Lower leg skin (tissue), 4 donors: ENCODE data around the gene PREX1. TPM values are rescaled to one million over a fixed set of nuclear protein-coding genes. Genes with fewer than 3 reads are reported as not detected.

ENCODE experiments used
- DNase-seq, 2 donors: peaks; one replicate each; pipeline ENCODE4 v3.0.0-alpha.2; 2019; ENCODE audit warnings: low spot score in 2 of 2
- H3K4me3 ChIP-seq: fragments of 200-600 bp; sonication (generic); 2 replicates; pipeline ENCODE4 v1.5.1; 2017; ENCODE audit warnings: mild to moderate bottlenecking, low read depth; ENCODE audit not compliant: poor library complexity, severe bottlenecking
- POLR2A ChIP-seq, 2 donors: fragments of 450-650 bp; IDR thresholded peaks; one replicate each; pipeline ENCODE4 v1.6.1; 2016 to 2017; ENCODE audit warnings: antibody characterized with exemption in 2 of 2, mild to moderate bottlenecking in 1 of 2, moderate library complexity in 1 of 2
- WGBS, 2 donors: methylation state at CpG; one replicate each; pipeline ENCODE4 v1.1.5; 2018; 5-methylcytosine and 5-hydroxymethylcytosine counted together
- intact Hi-C: fragments of 100-400 bp; cut with DNase I; formaldehyde crosslinking; loops from one replicate; pipeline ENCODE4 v1.15.0; 2023; ENCODE audit warnings: low total_unique reads
- total RNA-seq, 4 donors: library from RNA; depleted of rRNA; stranded (reverse); fragments of >200 nt; gene quantifications; one replicate each; pipeline ENCODE4 v1.1.0, GENCODE V29; 2016
- TF ChIP-seq, protein P1 (sequence below), 3 donors: fragments of 450-650 bp; IDR thresholded peaks; one replicate each; pipeline ENCODE4 v1.5.1; 2016; ENCODE audit warnings: antibody characterized with exemption in 3 of 3, mild to moderate bottlenecking in 3 of 3, moderate library complexity in 2 of 3

Gene PREX1
- total RNA-seq, 4 donors from 2014 or later: 5.4 to 18.6 (median 7.9) TPM

DNA sequence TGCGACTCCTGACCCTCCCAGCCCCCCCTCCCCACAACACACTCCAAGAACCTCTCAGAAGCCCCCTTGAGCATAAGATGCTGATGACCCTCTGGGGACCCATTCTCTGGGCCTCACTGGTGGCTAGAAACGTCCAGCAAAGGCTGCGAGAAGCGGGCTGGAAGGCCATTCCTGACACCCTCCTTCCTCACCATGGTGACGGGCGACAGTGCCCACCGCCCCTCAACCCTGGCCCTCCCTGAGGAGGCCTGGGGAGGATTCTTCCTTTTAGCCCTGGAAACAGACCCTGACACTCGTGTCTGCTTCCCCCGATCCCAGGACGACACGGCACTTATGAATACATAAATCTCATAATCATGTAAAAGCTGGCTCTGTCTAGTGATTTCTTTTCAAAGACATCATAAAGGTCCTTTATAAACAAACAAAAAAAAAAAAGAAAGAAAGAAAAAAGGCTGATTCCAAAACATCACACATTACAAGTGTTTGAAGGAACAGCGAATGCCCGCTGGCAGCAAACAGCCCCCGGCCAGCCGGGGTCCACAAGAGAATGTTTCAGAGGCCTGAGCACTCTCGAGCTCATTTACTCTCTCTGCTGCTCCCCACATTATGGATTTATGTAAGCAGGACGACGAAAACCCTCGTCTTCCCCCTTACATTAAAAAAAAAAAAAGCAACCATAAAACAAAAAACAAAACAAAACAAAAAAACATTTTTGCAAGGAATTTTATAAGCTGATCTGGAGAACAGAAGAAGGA is 40.7 kb downstream of the PREX1 start:
- DNase-seq: no peak
- no peak overlapping the region for H3K4me3 ChIP-seq
- intact Hi-C loops: no loop called here
- TF ChIP-seq POLR2A (IDR thresholded peaks at IDR 0.05): no peak
- TF ChIP-seq, protein P1, sequence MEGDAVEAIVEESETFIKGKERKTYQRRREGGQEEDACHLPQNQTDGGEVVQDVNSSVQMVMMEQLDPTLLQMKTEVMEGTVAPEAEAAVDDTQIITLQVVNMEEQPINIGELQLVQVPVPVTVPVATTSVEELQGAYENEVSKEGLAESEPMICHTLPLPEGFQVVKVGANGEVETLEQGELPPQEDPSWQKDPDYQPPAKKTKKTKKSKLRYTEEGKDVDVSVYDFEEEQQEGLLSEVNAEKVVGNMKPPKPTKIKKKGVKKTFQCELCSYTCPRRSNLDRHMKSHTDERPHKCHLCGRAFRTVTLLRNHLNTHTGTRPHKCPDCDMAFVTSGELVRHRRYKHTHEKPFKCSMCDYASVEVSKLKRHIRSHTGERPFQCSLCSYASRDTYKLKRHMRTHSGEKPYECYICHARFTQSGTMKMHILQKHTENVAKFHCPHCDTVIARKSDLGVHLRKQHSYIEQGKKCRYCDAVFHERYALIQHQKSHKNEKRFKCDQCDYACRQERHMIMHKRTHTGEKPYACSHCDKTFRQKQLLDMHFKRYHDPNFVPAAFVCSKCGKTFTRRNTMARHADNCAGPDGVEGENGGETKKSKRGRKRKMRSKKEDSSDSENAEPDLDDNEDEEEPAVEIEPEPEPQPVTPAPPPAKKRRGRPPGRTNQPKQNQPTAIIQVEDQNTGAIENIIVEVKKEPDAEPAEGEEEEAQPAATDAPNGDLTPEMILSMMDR (IDR thresholded peaks at IDR 0.05): no peak
- 58 to 67% methylated on average over 19 of the region's 19 CpGs for WGBS, 2 donors

DNA sequence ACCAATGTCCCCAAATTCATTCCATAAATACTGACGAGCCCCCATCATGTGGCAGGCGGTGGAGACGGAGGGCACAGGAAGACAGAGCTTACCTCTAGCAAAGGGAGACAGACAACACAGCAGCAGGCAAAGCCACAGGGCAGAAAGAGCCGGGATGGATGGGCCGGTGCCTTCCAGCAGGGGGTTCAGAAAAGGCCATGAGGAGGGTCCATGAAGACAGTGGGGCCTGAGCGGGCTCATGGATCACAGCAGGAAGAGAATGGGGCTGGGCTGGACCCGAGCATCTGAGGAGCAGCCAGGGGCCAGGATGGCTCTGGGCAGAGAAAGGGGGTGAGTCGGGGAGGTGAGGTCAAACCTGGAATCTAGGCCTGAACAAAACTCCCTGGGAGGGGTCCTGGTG is 42.0 kb downstream of the PREX1 start:
- 91 to 95% methylated on average over 8 of the region's 8 CpGs for WGBS, 2 donors
- intact Hi-C loops: no loop called here
- DNase-seq: no peak
- no peak overlapping the region for H3K4me3 ChIP-seq
- TF ChIP-seq POLR2A (IDR thresholded peaks at IDR 0.05): no peak
- TF ChIP-seq, protein P1 (IDR thresholded peaks at IDR 0.05): no peak

GRCh38 chr20:48785256-48785655 is 42.5 kb downstream of the PREX1 start:
- intact Hi-C loops: no loop called here
- H3K4me3 ChIP-seq: no peak overlapping the region
- no peak for DNase-seq
- 96 to 99% methylated on average over 6 of the region's 6 CpGs for WGBS, 2 donors
- TF ChIP-seq POLR2A (IDR thresholded peaks at IDR 0.05): no peak
- TF ChIP-seq, protein P1 (IDR thresholded peaks at IDR 0.05): no peak

GRCh38 chr20:48784273-48784641 is 43.5 kb downstream of the PREX1 start:
- H3K4me3 ChIP-seq: no peak overlapping the region
- TF ChIP-seq POLR2A (IDR thresholded peaks at IDR 0.05): no peak
- TF ChIP-seq, protein P1 (IDR thresholded peaks at IDR 0.05): no peak
- intact Hi-C loops: no loop called here
- no peak for DNase-seq
- WGBS, 2 donors: 82 to 91% methylated on average over 5 of the region's 5 CpGs

DNA sequence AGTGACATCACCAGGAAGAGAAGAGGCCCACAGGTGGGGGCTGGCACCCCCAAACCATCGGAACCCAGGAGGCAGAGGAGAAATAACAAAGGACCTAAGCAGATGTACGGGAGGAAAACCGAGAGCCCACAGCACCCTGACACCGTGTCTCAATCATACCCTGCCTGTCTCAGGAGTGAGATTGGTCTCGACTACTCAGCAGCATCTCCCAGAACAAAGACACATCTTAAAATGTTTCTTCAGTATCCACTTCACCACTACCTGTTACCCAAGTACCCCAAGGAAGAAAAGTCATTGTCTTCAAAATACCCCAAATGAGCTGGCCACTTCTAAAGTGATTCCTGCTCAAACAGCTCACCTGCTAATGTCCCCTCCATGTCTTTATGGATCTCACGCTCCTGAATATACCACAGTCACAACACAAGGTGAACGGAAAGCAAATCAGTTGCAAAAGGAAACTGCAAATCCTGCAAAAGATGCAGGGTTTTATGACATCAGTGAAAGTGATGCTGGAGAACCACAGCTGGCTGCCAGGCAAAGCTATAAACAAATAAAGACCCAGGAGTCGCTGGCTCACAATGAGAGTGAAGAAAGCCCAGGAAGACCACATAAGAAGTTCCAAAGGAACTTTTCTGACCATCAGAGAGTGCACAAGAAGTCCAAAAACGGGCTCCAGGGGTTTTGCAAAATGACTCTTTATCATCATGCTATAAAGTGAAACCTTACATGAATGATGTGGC is 44.1 kb downstream of the PREX1 start:
- TF ChIP-seq, protein P1 (IDR thresholded peaks at IDR 0.05): no peak
- TF ChIP-seq POLR2A (IDR thresholded peaks at IDR 0.05): no peak
- intact Hi-C loops: no loop called here
- H3K4me3 ChIP-seq: no peak overlapping the region
- DNase-seq: no peak
- WGBS, 2 donors: 76 to 78% methylated on average over 9 of the region's 9 CpGs
